OCI-LY1 (cell line): ENCODE data around the gene EPYC.

Experiments
- CTCF ChIP-seq: fragments of 200-600 bp; sonication (generic), shearing (Covaris generic); IDR thresholded peaks from 2 replicates; pipeline ENCODE4 v1.5.1; 2017; ENCODE audit warnings: mild to moderate bottlenecking, antibody characterized with exemption, low read length, moderate library complexity, mixed read lengths
- EZH2 ChIP-seq: fragments of 200-600 bp; sonication (generic), shearing (Covaris generic); IDR thresholded peaks from 2 replicates; pipeline ENCODE4 v1.8.0; 2017; ENCODE audit warnings: borderline replicate concordance, mixed run types, mild to moderate bottlenecking, antibody characterized with exemption, low read length, moderate library complexity, mixed read lengths

GRCh38 chr12:90970911-90971310 lies 33.9 kb downstream of the EPYC start:
- TF ChIP-seq CTCF (no peak), EZH2 (no peak)
